H9 (cell line): ENCODE results near the gene CDKL5. TPM values are rescaled to one million over a fixed set of nuclear protein-coding genes. Genes with fewer than 3 reads are reported as not detected.

Experiments used
- DNase-seq: peaks from one replicate; pipeline ENCODE4 v3.0.0-alpha.2; 2017
- H2AFZ ChIP-seq: one replicate; pipeline ENCODE4 v1.6.1; 2013; ENCODE audit warnings: mild to moderate bottlenecking, low read length, control low read depth, moderate library complexity
- H2AK5ac ChIP-seq: 2 replicates; pipeline ENCODE4 v1.6.1; 2013; ENCODE audit warnings: low read length, control low read depth, mixed read lengths; ENCODE audit not compliant: insufficient read length
- H2BK120ac ChIP-seq: one replicate; pipeline ENCODE4 v1.6.1; 2013; ENCODE audit warnings: low read depth, mild to moderate bottlenecking, low read length, control low read depth, inconsistent platforms; ENCODE audit not compliant: poor library complexity, severe bottlenecking
- H2BK12ac ChIP-seq: 2 replicates; pipeline ENCODE4 v1.6.1; 2013; ENCODE audit warnings: low read length, control low read depth, mixed read lengths, low read depth; ENCODE audit not compliant: insufficient read length
- H2BK15ac ChIP-seq: 2 replicates; pipeline ENCODE4 v1.6.1; 2013; ENCODE audit warnings: low read depth, low read length, control low read depth
- H2BK20ac ChIP-seq: one replicate; pipeline ENCODE4 v1.6.1; 2013; ENCODE audit warnings: low read depth, mild to moderate bottlenecking, low read length, control low read depth, inconsistent platforms; ENCODE audit not compliant: poor library complexity, severe bottlenecking
- H2BK5ac ChIP-seq: 2 replicates; pipeline ENCODE4 v1.6.1; 2013; ENCODE audit warnings: low read length, control low read depth, mixed read lengths; ENCODE audit not compliant: insufficient read length
- H3K14ac ChIP-seq: 2 replicates; pipeline ENCODE4 v1.6.1; 2013; ENCODE audit warnings: low read length, control low read depth; ENCODE audit not compliant: insufficient read depth
- H3K18ac ChIP-seq: 2 replicates; pipeline ENCODE4 v1.6.1; 2013; ENCODE audit warnings: low read depth, mild to moderate bottlenecking, mixed read lengths, low read length, control low read depth; ENCODE audit not compliant: insufficient read length
- H3K23ac ChIP-seq: 2 replicates; pipeline ENCODE4 v1.6.1; 2013; ENCODE audit warnings: low read length, control low read depth, mixed read lengths, low read depth; ENCODE audit not compliant: insufficient read length
- H3K23me2 ChIP-seq: 2 replicates; pipeline ENCODE4 v1.6.1; 2013; ENCODE audit warnings: low read depth, mild to moderate bottlenecking, mixed read lengths, low read length, control low read depth; ENCODE audit not compliant: insufficient read length, poor library complexity, severe bottlenecking
- H3K27ac ChIP-seq: 2 replicates; pipeline ENCODE4 v1.5.1; 2013; ENCODE audit warnings: low read length, control low read depth, mixed read lengths, low read depth; ENCODE audit not compliant: insufficient read length
- H3K27me3 ChIP-seq: 2 replicates; pipeline ENCODE4 v1.6.1; 2013; ENCODE audit warnings: low read length, control low read depth, inconsistent platforms; ENCODE audit not compliant: insufficient read depth
- H3K4ac ChIP-seq: 2 replicates; pipeline ENCODE4 v1.6.1; 2013; ENCODE audit warnings: low read depth, mild to moderate bottlenecking, control low read depth, inconsistent platforms, low read length, moderate library complexity
- H3K4me1 ChIP-seq: 2 replicates; pipeline ENCODE4 v1.6.1; 2013; ENCODE audit warnings: low read length, control low read depth, inconsistent platforms; ENCODE audit not compliant: insufficient read depth
- H3K4me2 ChIP-seq: 2 replicates; pipeline ENCODE4 v1.6.1; 2013; ENCODE audit warnings: low read length, control low read depth, mixed read lengths; ENCODE audit not compliant: insufficient read length, insufficient read depth
- H3K56ac ChIP-seq: 2 replicates; pipeline ENCODE4 v1.6.1; 2013; ENCODE audit warnings: low read depth, mild to moderate bottlenecking, mixed read lengths, low read length, control low read depth; ENCODE audit not compliant: insufficient read length
- H3K79me1 ChIP-seq: 2 replicates; pipeline ENCODE4 v1.6.1; 2013; ENCODE audit warnings: low read depth, mild to moderate bottlenecking, moderate library complexity, low read length, control low read depth, inconsistent platforms; ENCODE audit not compliant: insufficient read depth, poor library complexity, severe bottlenecking
- H3K79me2 ChIP-seq: 2 replicates; pipeline ENCODE4 v1.6.1; 2013; ENCODE audit warnings: low read length, control low read depth, inconsistent platforms; ENCODE audit not compliant: insufficient read depth
- H3K9ac ChIP-seq: 2 replicates; pipeline ENCODE4 v1.6.1; 2013; ENCODE audit warnings: low read length, control low read depth, mixed read lengths; ENCODE audit not compliant: insufficient read length; ENCODE audit errors: extremely low read depth
- H3K9me3 ChIP-seq: one replicate; pipeline ENCODE4 v1.6.1; 2013; ENCODE audit warnings: low read depth, low read length, inconsistent platforms; ENCODE audit not compliant: control insufficient read depth
- H3T11ph ChIP-seq: one replicate; pipeline ENCODE4 v1.6.1; 2013; ENCODE audit warnings: mild to moderate bottlenecking, low read length, control low read depth, inconsistent platforms
- H4K20me1 ChIP-seq: one replicate; pipeline ENCODE4 v1.6.1; 2013; ENCODE audit not compliant: control insufficient read depth, insufficient read length, insufficient read depth
- H4K5ac ChIP-seq: 2 replicates; pipeline ENCODE4 v1.6.1; 2013; ENCODE audit warnings: low read depth, mild to moderate bottlenecking, mixed read lengths, low read length, control low read depth; ENCODE audit not compliant: insufficient read length
- H4K8ac ChIP-seq: replicated peaks from 2 replicates; pipeline ENCODE4 v1.6.1; 2013; ENCODE audit warnings: low read length, control low read depth, mixed read lengths, low read depth; ENCODE audit not compliant: insufficient read length
- H4K91ac ChIP-seq: 2 replicates; pipeline ENCODE4 v1.6.1; 2013; ENCODE audit warnings: low read depth, mild to moderate bottlenecking, moderate library complexity, mixed read lengths, low read length, control low read depth; ENCODE audit not compliant: insufficient read length
- H3K27ac Mint-ChIP-seq, 3 experiments: 2 replicates in 2 of 3; 3 replicates in 1 of 3; pipeline ENCODE4 v1.8.0; 2020 to 2021; ENCODE audit warnings: mixed read lengths in 3 of 3, mild to moderate bottlenecking in 1 of 3, moderate library complexity in 1 of 3
- H3K27me3 Mint-ChIP-seq: 2 replicates; pipeline ENCODE4 v1.8.0; 2021; ENCODE audit warnings: low read depth, mild to moderate bottlenecking, moderate library complexity, mixed read lengths
- H3K36me3 Mint-ChIP-seq, 3 experiments: 2 replicates in 2 of 3; 3 replicates in 1 of 3; pipeline ENCODE4 v1.8.0; 2020 to 2021; ENCODE audit warnings: low read depth in 3 of 3, mixed read lengths in 3 of 3; ENCODE audit not compliant: insufficient read depth in 1 of 3
- H3K4me1 Mint-ChIP-seq, 2 experiments: 2 replicates each; pipeline ENCODE4 v1.8.0; 2020; ENCODE audit warnings: mixed read lengths in 2 of 2
- H3K4me3 Mint-ChIP-seq, 2 experiments: 2 replicates in 1 of 2; 3 replicates in 1 of 2; pipeline ENCODE4 v1.8.0; 2020 to 2021; ENCODE audit warnings: mild to moderate bottlenecking in 2 of 2, mixed read lengths in 2 of 2, moderate library complexity in 1 of 2
- H3K9me3 Mint-ChIP-seq, 2 experiments: 2 replicates in 1 of 2; 3 replicates in 1 of 2; pipeline ENCODE4 v1.8.0; 2020; ENCODE audit warnings: mild to moderate bottlenecking in 2 of 2, mixed read lengths in 2 of 2, moderate library complexity in 1 of 2
- CTCF ChIP-seq: fragments of 200-600 bp; sonication (generic); conservative IDR thresholded peaks from 3 replicates; pipeline ENCODE4 v1.8.0; 2021; ENCODE audit warnings: antibody characterized with exemption, mild to moderate bottlenecking
- WGBS: extraction: QIAGEN DNeasy Blood & Tissue Kit; methylation state at CpG from one replicate; pipeline ENCODE4 v1.1.7; 2013; ENCODE audit warnings: missing lambda C conversion rate, low lambda C conversion rate, mixed read lengths; ENCODE audit not compliant: insufficient read length; ENCODE audit errors: extremely low coverage; 5-methylcytosine and 5-hydroxymethylcytosine counted together
- total RNA-seq: library from RNA; stranded (reverse); gene quantifications from 2 replicates; pipeline ENCODE4 v1.2.1, GENCODE V29; 2021

The CDKL5 gene
- total RNA-seq, 1 experiment from 2014 or later = 19.5 TPM

- no peak overlapping the region for H3K18ac ChIP-seq
- no peak overlapping the region for H2AFZ ChIP-seq
- H4K20me1 ChIP-seq = no peaks in the 10 kb centered on the region
- no peak overlapping the region for H3K56ac ChIP-seq
- no peak overlapping the region for H2AK5ac ChIP-seq
- no peak for TF ChIP-seq CTCF
- H3K4me1 Mint-ChIP-seq = peaks cover 17 to 27% of the 10 kb centered on the region in 2 experiments
- no peak overlapping the region for H2BK12ac ChIP-seq
- no peak overlapping the region for H4K8ac ChIP-seq
- no peak overlapping the region for H4K5ac ChIP-seq
- H3K4me2 ChIP-seq = no peak overlapping the region
- no CpG with 5 or more reads among the region's 4 CpGs for WGBS
- no peak overlapping the region for H3K23ac ChIP-seq
- H3K79me1 ChIP-seq = no peaks in the 10 kb centered on the region
- H3K9ac ChIP-seq = no peak overlapping the region
- H2BK5ac ChIP-seq = no peak overlapping the region
- no peak overlapping the region for H2BK15ac ChIP-seq
- no peaks in the 10 kb centered on the region for H3K23me2 ChIP-seq
- no peak overlapping the region for H2BK120ac ChIP-seq
- peaks cover 60 to 65% of the 10 kb centered on the region in 2 experiments for H3K9me3 Mint-ChIP-seq
- H3K79me2 ChIP-seq = no peaks in the 10 kb centered on the region; the same call in 1 of the 2 replicates
- no peak overlapping the region for H3K4me3 Mint-ChIP-seq
- H3K14ac ChIP-seq = no peak overlapping the region
- peaks cover 24% of the 10 kb centered on the region for H3K9me3 ChIP-seq
- no peaks in the 10 kb centered on the region; the same call in 1 of the 2 replicates for H3K27me3 Mint-ChIP-seq
- H2BK20ac ChIP-seq = no peak overlapping the region
- no peak for DNase-seq
- H3T11ph ChIP-seq = no peak overlapping the region
- peaks cover 4% of the 10 kb centered on the region; the same call in 1 of the 2 replicates for H3K4me1 ChIP-seq
- H3K27ac ChIP-seq = no peak overlapping the region
- no peak overlapping the region for H3K27ac Mint-ChIP-seq
- no peak overlapping the region for H4K91ac ChIP-seq
- peaks cover 0 to 15% (median 0%) of the 10 kb centered on the region in 3 experiments; a peak in 3 of 7 replicates for H3K36me3 Mint-ChIP-seq
- no peaks in the 10 kb centered on the region for H3K27me3 ChIP-seq
- no peak overlapping the region for H3K4ac ChIP-seq
These were observed 66.4 kb downstream of the CDKL5 start for GRCh38 chrX:18491587-18492340.
